ENCODE data around the gene ATOSA. TPM values are rescaled to one million over a fixed set of nuclear protein-coding genes. Genes with fewer than 3 reads are reported as not detected.
A peak's percentile ranks its signal among the peaks of the same experiment; 100 is the strongest.

ATOSA gene
- polyA plus RNA-seq, 4 donors: 31.2 to 64.8 (median 45.0) TPM

- no peak for DNase-seq (ENCODE audit: low read depth in 4 of 4, low spot score in 2 of 4)
Measured at GRCh38 chr15:52689562-52689961, 10.4 kb upstream of the ATOSA start.

- no peak for DNase-seq (ENCODE audit: low read depth in 4 of 4, low spot score in 2 of 4)
Measured at GRCh38 chr15:52683580-52683979, 4.4 kb upstream of the ATOSA start.

GRCh38 chr15:52682781-52683180, 3.6 kb upstream of the ATOSA start:
- DNase-seq (ENCODE audit: low read depth in 4 of 4, low spot score in 2 of 4): no peak

- DNase-seq (ENCODE audit: low read depth in 4 of 4, low spot score in 2 of 4): no peak
Measured at GRCh38 chr15:52682200-52682599, 3.0 kb upstream of the ATOSA start.

- no peak for DNase-seq (ENCODE audit: low read depth in 4 of 4, low spot score in 2 of 4)
Measured at GRCh38 chr15:52681441-52681840, 2.3 kb upstream of the ATOSA start.

- DNase-seq (ENCODE audit: low read depth in 4 of 4, low spot score in 2 of 4): no peak
Measured at GRCh38 chr15:52680761-52681160, 1.6 kb upstream of the ATOSA start.

- peak in 2 of 4 donors; percentile 13 to 25 for DNase-seq (ENCODE audit: low read depth in 4 of 4, low spot score in 2 of 4)
Measured at GRCh38 chr15:52680041-52680391, 828 bp upstream of the ATOSA start.

- peak; percentile 43 to 62 (median 55) for DNase-seq (ENCODE audit: low read depth in 4 of 4, low spot score in 2 of 4)
Measured at GRCh38 chr15:52678468-52679231, 538 bp downstream of the ATOSA start.

- peak in 3 of 4 donors; percentile 41 to 53 (median 51) for DNase-seq (ENCODE audit: low read depth in 4 of 4, low spot score in 2 of 4)
Measured at GRCh38 chr15:52677593-52678467, 1.4 kb downstream of the ATOSA start.

- no peak for DNase-seq (ENCODE audit: low read depth in 4 of 4, low spot score in 2 of 4)
Measured at GRCh38 chr15:52674831-52675230, 4.4 kb downstream of the ATOSA start.

- DNase-seq (ENCODE audit: low read depth in 4 of 4, low spot score in 2 of 4): no peak
Measured at GRCh38 chr15:52673734-52674133, 5.5 kb downstream of the ATOSA start.

GRCh38 chr15:52673312-52673711, 5.9 kb downstream of the ATOSA start:
- DNase-seq (ENCODE audit: low read depth in 4 of 4, low spot score in 2 of 4): no peak

GRCh38 chr15:52672661-52673060, 6.5 kb downstream of the ATOSA start:
- no peak for DNase-seq (ENCODE audit: low read depth in 4 of 4, low spot score in 2 of 4)

GRCh38 chr15:52670087-52670486, 9.1 kb downstream of the ATOSA start:
- no peak for DNase-seq (ENCODE audit: low read depth in 4 of 4, low spot score in 2 of 4)

GRCh38 chr15:52668133-52668532, 11.1 kb downstream of the ATOSA start:
- no peak for DNase-seq (ENCODE audit: low read depth in 4 of 4, low spot score in 2 of 4)

GRCh38 chr15:52667597-52667996, 11.6 kb downstream of the ATOSA start:
- no peak for DNase-seq (ENCODE audit: low read depth in 4 of 4, low spot score in 2 of 4)

- no peak for DNase-seq (ENCODE audit: low read depth in 4 of 4, low spot score in 2 of 4)
Measured at GRCh38 chr15:52663536-52664294, 15.5 kb downstream of the ATOSA start.

GRCh38 chr15:52661909-52662308, 17.3 kb downstream of the ATOSA start:
- DNase-seq (ENCODE audit: low read depth in 4 of 4, low spot score in 2 of 4): no peak

GRCh38 chr15:52660192-52660591, 19.0 kb downstream of the ATOSA start:
- DNase-seq (ENCODE audit: low read depth in 4 of 4, low spot score in 2 of 4): no peak

GRCh38 chr15:52658955-52659354, 20.2 kb downstream of the ATOSA start:
- no peak for DNase-seq (ENCODE audit: low read depth in 4 of 4, low spot score in 2 of 4)

- DNase-seq (ENCODE audit: low read depth in 4 of 4, low spot score in 2 of 4): no peak
Measured at GRCh38 chr15:52657338-52657737, 21.9 kb downstream of the ATOSA start.

All from left renal cortex interstitium (tissue), 4 donors.